ENCODE results near the gene LST1. TPM values are rescaled to one million over a fixed set of nuclear protein-coding genes. Genes with fewer than 3 reads are reported as not detected.

The LST1 gene
- polyA plus RNA-seq (2013, experiment 1 of 2; ENCODE audit: insufficient read length): 0.67 TPM
- not detected for polyA plus RNA-seq (2013, experiment 2 of 2; ENCODE audit: insufficient read length)

- DNase-seq: no peak
These were observed at the start of gene LST1 for GRCh38 chr6:31586008-31586407. Gene LST1, plus strand, starts transcription at chr6:31586277. Its CDS starts 1,023 bp downstream, at chr6:31587300.

- DNase-seq: no peak
These were observed 47.2 kb upstream of the LST1 start for GRCh38 chr6:31538805-31539400.

DNA sequence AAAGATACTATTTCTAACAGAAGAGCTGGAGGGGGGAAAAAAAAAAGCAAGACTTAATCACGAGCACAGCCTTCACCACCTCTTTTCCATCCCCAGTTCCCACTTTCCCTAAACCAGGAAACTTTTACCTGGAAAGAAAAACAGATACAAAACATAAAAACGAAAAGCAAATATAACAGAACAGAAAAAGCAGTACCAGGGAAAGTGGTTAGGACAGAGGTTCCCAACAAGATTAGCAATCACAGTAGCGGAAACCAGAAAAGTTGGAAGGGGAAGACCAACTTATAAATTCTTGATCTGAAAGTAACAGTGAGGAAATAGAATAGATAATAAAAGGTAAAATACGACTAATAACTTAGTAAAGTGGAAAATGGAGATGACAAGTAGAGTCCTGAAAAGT is 45.4 kb upstream of the LST1 start:
- DNase-seq: no peak

- peak; percentile 45 for DNase-seq
These were observed 44.9 kb upstream of the LST1 start for GRCh38 chr6:31541059-31541657.

- peak; percentile 98 for DNase-seq
These were observed 44.2 kb upstream of the LST1 start, which contains the start of gene DDX39B for GRCh38 chr6:31541658-31542521. Gene DDX39B, minus strand, starts transcription at chr6:31542003. Its CDS starts 1,471 bp downstream, at chr6:31540532.

DNA sequence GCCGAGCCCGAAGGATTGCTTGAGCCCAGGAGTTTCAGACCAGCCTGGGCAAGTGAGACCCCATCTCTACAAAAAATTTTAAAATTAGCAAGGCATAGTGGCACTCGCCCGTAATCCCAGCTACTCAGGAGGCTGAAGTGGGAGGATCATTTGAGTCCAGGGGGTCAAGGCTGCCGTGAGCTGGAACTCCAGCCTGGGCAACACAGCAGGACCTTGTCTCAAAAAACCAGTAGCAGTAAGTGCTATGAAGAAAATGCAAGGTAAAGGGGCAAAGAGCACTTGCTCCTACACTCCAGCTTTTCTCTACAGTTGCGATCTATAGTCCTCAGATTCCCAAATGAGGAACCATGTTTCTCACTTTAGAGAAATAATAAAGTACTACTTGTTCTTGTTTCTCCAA is 42.4 kb upstream of the LST1 start:
- no peak for DNase-seq

DNA sequence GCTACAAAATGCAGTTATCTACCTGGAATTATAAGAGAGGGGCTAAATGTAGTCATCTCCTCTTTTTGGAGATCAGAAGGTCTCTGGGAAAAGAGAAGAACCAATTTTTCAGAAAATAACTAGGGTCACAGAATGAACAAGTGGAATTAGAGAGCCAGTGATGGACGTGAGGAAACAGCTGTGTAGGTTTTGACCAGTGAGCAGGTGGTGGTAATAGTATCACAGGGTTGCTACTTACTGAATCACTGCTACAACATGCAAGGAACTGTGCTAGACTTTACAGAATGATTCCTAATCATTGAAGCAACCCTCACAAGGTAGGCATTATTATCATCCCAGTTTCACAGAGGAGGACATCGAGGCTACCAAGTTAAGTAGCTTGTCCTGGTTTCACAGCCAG is 41.4 kb upstream of the LST1 start:
- DNase-seq: no peak

DNA sequence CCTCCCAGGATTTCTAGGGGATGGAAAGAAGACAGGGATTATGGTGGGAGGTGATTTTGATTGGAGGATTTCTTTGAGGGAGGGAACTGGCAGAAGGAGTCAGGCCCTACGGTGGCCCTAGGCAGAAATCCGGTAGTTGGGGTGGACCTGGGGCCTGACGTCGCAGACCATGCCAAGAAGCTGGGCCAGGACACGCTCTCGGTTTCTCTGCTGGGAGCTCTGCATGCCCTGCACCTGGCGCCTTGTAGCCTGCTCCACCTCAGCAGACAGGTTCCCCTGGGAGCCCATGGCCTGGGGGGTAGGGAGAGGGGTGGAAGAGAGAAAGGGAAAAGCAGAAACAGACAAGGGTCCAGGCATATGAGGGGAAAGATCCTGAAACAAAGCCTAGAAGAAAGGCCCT is 40.8 kb upstream of the LST1 start:
- DNase-seq: no peak

DNA sequence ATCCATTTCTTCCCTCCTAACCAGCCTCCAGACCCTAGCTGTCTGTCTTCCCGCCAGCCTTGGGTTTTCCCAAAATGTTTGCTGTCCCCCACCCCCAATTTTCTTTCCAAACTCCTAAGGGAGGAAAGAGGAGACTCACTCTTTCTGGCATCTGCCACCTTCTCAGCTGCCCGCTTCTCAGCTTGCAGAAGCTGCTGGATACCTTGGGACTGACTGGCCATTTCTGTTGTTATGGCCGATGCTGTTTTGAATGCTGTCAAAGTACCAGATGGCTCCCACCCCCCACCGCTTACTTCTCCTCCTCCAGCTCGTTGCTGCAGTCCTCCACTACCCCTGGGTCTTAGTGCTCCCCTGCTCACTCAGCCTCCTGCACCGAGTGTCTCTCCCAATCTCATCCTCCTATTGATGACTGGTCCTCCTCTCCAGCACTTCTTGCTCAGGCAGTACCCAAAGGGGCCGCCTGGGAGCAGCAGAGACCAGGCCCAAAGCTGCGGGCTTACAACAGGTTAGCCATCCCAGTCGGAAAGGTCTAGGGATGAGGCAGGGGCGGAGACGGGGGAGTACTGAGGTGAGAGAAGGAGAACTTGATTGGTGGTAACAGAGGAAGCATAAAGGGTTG is 39.6 kb upstream of the LST1 start, which contains the start of gene ATP6V1G2:
ATP6V1G2 (minus strand) TSS at position 270 of the 619 bp plus-strand sequence; CDS start at position 221, 49 bp downstream.
- DNase-seq: peak; percentile 90

DNA sequence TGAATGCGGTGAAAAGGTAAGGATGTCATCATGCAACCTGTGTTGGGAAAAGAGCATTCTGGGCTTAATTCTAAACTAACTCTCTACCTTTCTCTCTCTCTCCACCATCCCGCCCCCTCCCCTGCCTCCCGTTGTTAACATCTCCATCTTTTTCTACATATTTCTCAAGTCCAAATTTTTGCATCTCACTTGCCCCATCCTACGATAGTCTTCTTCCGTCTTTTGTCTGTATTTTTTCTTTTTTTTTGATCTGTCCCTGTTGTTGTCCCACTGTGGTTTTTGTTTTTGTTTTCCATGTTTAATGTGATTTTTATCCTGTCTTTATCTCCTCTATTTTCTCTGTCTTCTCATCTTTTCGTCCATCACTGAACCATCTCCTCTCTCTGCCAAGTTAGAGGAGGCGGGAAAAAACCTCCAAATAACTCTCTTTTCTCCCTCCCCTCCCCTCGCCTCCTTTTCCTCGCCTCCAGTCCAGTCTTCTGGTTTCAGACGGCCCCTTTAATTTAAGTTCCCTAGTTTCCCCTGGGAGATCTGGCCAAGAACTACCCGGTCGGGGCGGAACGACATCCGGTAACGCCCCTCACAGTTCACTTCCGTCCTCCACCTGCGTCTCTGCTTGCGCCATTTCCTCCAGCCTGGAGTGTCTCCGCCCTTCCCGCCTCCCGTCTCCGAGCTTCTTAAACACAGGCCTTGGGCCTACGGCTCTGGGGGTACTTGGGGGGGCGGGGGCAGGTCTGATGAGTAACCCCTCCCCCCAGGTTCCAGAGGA is 38.9 kb upstream of the LST1 start, which contains the start of gene NFKBIL1:
NFKBIL1 (plus strand) TSS at position 651 of the 769 bp plus-strand sequence; CDS start at position 738, 87 bp downstream.
- DNase-seq: peak; percentile 98

GRCh38 chr6:31547727-31548543 is 38.1 kb upstream of the LST1 start:
- DNase-seq: no peak

GRCh38 chr6:31548544-31548873 is 37.6 kb upstream of the LST1 start:
- no peak for DNase-seq

- DNase-seq: peak; percentile 41
These were observed 34.7 kb upstream of the LST1 start for GRCh38 chr6:31551371-31551770.

GRCh38 chr6:31556307-31556706 is 29.8 kb upstream of the LST1 start:
- DNase-seq: no peak

GRCh38 chr6:31557443-31558317 is 28.4 kb upstream of the LST1 start:
- no peak for DNase-seq

DNA sequence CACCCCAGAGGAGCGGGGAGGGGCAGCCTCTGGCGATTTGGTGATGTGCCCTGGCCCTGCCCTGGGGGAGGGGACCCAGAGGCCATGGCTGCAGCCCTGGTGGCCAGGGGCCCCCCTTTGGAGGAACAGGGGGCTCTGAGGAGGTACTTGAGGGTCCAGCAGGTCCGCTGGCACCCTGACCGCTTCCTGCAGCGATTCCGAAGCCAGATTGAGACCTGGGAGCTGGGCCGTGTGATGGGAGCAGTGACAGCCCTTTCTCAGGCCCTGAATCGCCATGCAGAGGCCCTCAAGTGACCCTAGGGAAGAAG is 27.8 kb upstream of the LST1 start:
- DNase-seq: no peak

- no peak for DNase-seq
These were observed 27.2 kb upstream of the LST1 start for GRCh38 chr6:31558631-31559500.

DNA sequence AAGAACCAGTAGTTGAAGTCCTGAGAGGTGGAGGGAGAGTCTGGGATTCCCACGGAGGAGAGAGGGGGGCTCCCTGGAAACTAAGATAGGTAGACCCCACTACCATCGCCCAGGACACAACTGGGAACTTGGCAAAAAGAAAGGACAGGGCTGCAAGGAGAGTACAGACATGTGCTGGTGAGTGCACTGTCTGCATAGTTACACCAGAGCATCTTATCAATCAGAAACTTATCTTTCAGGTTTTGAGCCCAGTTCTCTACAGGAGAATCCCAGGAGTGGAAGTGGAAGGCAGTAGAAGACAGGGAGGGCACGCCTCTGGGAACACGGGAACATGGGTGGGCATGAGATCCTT is 26.5 kb upstream of the LST1 start:
- no peak for DNase-seq

All from fibroblast of skin of back (primary cell).